Measurements from ENCODE around the gene RIOX2.

Gene RIOX2

DNA sequence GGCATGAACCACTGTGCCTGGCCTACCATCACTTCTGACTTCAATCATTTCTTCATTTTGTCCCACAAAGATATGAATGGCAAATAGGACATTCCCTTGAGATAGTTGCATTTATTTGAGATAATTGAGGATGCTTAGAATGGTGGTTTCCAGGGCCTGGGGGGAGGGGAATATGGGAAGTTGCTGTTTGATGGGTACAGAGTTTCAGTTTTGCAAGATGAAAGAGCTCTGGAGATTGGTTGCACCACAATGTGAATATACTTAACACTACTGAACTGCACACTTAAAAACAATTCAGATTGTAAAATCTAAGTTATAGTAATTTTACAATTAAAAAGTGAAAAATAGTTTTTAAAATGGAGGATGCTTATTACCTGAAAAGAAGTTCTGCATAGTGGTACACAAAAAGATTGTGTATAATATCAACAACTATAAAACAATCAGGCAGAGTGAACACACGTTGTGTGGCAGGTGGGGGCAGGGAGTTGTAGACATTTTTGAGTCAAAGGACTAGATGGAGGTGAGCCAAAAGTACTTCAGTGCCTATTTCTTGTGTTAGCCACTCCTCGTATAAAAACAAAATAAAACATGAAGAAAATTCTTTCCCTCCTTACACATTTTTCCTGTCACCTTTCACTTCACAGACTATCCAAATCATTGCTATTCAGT lies 18.5 kb upstream of the RIOX2 start:
- no peak for DNase-seq (ENCODE audit: low read depth in 1 of 2, low spot score in 1 of 2)

DNA sequence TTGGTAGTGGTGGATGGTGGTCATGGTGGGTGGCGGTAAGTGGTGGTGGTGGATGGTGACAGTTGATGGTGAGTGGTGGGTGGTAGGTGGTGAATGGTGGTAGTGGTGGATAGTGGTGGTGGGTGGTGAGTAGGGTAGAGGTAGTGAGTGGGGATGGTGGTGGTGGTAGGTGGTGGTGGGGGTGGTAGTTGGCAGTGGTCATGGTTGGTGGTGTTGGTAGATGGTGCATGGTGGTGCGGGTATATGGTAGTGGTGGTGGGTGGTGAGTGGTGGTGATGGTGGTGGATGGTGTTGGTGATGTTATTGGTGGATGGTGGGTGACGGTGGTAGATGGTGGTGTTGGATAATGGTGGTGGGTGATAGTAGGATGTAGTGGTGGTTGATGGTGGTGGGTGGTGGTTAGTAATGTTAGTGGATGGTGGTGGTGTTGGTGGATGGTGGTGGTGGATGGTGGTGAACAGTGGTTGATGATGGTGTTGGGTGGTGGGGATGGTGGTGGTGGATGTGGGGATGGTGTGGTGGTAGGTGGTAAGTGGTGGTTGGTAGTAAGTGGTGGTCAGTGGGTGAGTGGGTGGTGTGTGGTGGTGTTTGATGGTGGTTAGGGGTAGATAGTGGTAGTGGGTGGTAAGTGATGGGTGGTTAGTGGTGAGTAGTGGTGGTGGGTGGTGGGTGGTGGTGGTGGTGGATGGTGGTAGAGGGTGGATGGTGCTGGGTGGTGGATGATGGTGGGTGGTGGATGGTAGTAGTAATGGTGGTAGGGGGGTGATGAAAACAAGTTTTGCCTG lies 16.7 kb upstream of the RIOX2 start:
- no peak for DNase-seq (ENCODE audit: low read depth in 1 of 2, low spot score in 1 of 2)

DNA sequence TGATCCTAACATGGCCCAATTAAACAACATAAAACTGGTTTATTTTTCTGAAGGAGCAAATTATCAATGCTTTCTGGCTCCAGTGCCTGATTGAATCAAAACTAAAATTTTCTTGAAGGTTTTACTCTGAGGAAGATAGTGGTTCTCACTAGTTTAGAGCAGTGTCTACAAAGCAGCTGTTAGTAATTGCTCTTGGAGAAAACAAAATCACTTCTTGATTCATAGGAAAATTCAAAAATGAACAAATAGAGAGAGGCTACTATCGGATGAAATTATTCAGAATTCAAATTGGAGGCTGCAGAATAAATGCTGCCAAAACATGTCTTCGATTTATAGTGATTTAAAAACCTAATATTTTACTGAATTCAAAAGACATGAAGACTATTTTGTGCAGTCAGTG lies 15.1 kb upstream of the RIOX2 start:
- no peak for DNase-seq (ENCODE audit: low read depth in 1 of 2, low spot score in 1 of 2)

DNA sequence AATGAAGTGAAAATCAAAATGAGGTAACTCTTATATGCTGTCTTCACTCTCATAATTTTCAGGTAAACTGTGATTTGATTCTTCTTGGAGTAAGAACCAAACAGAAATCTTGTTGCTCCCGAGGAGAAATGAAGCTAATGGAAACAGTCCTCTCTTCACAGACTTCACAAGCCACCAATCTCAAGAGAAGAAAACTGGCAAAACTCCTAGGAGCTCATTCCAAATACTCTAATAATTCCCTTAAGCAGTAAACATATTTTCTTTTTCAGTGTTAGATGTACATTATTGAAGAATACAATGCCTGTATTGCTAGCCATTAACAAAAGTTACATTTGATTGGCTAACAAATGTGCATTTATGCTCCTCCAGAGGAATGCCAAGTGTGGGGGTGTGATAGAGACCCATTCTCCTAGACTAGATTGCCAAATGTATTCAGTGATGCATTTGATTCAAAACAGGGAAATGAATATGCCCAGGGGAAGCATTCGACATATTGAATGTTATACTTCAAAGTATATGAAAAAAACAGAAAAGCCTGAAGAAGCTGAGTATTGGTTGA lies 11.8 kb upstream of the RIOX2 start:
- no peak for DNase-seq (ENCODE audit: low read depth in 1 of 2, low spot score in 1 of 2)

DNA sequence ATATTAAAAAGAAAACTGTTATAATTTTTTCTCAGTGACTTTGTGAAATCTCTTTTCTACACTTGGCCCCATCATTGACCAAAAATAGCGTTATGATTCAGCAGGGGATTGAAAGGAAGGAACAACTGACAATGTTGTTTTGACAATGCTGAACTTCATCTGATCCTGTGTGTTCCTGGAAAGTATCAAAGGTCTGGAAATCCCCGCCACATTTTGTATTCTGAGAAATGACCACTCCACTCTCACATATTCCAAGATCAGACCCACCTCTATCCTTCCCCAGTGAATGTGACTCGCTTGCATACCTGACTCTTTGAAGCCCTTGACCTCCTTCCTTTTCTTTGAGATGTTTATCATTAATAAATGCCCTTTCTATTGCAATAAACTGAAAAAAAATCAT lies 9.7 kb upstream of the RIOX2 start:
- no peak for DNase-seq (ENCODE audit: low read depth in 1 of 2, low spot score in 1 of 2)

DNA sequence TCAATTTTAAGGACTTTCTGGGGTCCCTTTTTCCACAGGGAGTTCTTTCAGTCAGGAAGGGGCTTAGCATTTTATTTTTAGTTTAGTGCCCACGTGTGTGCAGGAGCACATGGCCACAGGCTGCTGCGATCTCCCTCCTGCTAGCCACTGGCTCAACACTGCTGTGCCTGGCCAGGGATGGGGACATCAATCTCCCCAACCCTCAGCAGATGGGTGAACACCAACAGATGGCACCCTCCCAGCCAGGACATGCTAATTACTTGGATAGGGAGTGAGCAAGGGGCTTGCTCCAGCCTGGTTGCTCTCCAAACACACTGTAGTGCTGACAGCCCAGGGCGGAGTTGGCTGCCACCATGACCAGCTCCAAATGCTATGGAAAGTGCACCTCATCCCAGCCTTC lies 7.4 kb upstream of the RIOX2 start:
- DNase-seq (ENCODE audit: low read depth in 1 of 2, low spot score in 1 of 2) = no peak

DNA sequence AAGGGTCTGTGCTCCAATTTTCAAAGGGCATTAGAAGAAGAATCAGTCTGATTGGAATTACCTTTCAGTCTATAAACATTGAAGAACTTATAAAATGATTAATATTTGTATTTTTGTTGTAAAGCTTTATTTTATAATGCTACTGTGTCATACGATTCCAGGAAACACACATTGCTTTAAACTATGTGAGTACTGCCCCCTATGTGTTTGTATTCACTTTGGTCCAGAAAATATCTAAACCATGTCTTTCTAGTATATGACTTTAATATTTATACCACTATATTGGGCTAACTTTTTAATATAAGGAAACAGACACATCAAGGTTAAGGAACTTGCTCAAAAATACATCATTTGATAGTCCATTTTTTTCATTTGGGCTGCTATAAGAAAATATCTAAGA lies 3.2 kb upstream of the RIOX2 start:
- no peak for DNase-seq (ENCODE audit: low read depth in 1 of 2, low spot score in 1 of 2)

DNA sequence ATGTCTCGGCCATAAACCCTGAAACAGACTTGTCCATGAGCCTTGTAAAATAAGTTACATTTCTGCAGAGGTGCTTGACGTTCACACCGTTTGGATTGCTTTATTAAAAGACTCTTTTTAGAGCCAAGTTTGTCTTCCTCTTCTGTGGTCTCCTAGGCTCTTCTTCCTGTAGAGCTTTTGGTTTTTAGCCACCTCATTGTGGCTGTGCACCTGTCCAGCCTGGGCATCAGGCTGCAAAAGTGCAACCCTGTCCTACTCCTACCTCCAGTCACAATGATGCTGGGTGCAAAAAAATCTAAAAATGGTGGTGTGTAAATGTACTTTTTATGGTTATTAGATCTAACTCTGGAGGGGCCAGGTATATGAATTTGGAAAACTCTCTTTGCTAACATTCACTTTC lies 2.8 kb upstream of the RIOX2 start:
- DNase-seq (ENCODE audit: low read depth in 1 of 2, low spot score in 1 of 2) = no peak

DNA sequence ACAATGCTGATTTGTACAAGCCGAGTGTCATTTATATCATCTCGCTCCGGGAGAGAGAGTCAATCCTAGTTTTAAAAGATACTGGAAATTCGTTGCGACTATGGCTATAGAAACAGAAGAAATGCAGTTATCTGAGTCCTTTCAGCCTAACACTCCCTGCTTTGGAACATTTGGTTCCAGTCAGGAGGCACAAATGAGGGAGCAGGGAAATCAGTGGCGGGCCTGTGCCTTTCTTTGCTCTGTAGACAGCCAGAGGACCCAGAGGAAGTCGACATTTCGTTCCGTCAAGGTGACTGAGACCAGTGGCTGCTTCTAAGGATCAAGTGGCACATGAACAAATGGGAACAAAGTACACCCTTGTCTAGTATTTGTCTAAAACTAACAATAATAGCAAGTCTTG lies 745 bp upstream of the RIOX2 start:
- no peak for DNase-seq (ENCODE audit: low read depth in 1 of 2, low spot score in 1 of 2)

DNA sequence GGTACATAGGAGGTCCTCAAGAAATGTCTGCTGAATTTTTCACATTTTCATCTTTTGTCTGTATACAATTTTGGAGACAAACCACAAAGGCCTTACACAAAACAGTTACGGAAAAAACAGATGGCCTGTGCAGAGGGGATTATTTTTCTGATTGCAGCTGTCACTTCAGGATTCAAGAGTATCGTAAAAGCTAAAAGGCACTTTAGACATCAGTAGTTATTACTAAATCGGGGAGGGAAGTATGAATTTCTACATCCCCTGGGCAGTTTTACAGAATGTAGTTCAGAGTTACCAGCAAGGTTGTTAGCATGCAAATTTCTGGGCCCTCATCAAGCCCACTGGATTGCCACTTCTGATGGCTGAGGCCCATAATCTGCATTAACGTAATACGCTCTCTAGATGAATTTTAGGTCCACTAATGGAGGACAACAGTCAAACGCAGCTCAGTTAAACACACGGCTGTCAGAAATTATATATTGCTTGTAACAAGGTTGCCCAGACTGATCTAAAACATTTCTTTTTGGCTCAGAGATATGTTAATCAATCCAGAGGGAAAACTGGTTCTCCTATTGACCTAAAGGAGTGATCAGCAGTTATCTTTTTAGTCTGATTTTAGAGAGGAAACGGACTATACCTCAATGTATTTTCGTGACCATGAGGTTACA lies 1.1 kb downstream of the RIOX2 start:
- no peak for DNase-seq (ENCODE audit: low read depth in 1 of 2, low spot score in 1 of 2)

DNA sequence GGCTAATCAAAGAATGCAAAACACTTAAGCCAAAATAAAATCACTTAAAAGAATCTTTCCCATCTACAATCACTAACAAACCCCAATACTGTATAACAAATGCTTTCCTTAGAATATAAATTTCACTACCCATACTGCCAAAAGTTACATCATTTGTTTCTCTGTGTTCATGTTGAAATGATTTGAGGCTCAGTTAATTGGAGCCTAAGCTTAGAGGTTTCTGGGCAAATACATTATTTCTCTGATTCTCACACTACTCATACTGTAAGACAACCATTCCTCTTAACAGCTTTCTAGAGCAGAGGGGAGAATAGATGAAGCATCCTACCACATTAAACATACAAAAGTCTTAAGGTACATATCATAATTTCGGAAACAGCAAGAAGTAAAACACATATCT lies 2.1 kb downstream of the RIOX2 start:
- no peak for DNase-seq (ENCODE audit: low read depth in 1 of 2, low spot score in 1 of 2)

DNA sequence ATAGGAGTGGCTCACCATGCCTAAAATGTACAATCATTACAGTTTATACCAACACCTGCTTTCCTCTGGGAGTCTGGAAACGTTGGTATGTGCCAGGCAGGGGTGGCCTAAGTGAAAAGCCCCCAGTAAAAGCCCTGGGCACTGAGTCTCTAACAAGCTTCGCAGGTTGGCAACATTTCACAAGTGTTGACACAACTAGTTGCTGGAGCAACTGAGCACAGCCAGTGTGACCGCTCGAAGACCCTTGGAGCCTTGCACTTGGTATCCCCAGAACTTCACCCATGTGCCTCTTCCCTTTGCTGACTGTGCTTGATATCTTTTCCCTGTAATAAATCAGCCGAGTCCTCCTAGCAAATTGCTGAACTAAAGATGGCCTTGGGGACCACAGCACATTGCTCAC lies 2.7 kb downstream of the RIOX2 start:
- no peak for DNase-seq (ENCODE audit: low read depth in 1 of 2, low spot score in 1 of 2)

DNA sequence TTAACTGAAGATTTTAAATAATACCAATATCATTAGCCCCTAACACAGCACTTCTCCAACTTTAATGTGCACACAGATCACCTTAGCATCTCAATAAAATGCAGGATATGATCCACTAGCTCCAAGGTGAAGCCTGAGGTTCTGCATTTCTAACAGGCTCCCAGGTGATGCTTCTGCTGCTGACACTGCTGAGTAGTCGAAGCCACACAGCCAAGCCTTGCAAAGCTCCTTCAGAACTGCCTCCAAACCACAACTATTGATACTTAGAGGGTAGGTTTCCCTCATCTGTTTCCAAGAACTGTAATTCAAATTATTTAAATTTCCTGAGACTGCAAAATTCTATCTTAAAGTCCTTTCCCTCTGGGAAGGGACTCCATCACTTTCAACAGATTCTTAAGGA lies 3.9 kb downstream of the RIOX2 start:
- DNase-seq (ENCODE audit: low read depth in 1 of 2, low spot score in 1 of 2) = no peak

DNA sequence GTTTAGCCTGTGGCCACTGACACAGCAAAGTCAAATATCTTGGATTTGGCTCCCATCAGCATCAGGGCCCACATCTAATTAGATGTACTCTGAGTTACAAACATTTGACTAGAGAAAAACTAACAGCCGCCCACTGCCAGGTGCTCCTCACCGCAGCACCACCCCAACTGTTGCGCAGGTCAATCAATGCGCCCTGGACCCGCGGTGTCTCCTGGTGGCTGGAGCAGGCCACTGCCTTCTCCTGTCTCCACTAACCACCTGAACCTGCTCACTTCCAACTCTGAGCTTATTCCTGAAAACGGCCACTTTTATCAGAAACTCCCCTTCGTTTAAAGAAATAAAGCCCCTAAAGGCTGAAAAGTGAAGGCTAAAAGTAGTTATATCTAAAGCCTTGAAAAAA lies 4.3 kb downstream of the RIOX2 start:
- DNase-seq (ENCODE audit: low read depth in 1 of 2, low spot score in 1 of 2) = no peak

DNA sequence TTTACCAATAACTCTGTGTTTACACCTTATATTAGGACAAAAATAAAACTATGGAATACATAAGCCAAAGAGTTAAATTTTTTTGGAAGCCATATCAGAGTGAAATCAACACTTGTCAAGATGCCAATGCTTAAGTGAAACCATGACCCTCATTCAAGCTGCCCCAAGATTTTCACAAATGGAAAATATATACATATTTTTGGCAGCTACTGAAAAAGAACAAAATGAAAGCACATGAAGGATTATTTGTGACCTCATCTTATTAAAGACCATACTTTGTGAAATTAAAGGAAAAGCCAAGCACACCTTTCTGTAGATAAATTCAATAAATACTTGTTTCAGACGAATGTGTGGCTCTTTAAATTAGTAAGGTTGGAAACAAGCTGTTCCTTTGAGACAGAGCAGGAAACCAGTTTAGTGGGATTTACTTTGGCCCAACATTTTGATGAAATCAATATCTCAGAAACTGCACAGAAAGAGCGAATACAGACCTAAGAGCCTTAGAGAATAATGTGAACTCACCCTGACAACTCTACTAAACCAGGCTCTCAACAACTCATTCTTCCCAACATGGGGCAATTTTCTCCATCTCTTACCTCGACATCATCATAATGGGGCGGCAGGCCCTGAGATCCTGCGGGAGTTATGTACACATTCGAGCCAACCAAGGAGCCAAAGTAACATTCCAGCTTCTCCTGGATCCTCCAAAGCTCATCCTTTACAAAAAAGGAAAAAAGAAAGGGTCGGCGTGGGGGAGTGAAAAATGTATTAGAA lies 11.1 kb downstream of the RIOX2 start:
- no peak for DNase-seq (ENCODE audit: low read depth in 1 of 2, low spot score in 1 of 2)

DNA sequence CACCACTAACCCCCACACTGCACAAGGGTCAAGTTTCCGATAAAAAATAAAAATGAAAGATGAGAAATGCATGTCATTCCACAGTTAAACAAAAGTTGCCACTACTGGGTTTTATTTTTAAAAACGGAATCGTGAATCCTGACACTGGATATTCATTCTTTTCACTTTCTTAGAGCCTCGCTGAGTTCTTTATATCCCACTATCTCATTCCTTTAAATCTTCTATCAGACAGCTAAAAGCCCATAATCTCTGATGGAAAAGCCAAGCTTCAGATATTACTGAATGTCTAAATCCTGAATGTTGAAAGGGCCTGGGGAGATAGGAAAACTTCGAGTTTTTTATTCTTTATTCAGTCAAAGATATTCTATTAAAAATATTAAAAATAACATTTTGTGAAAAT lies 11.7 kb downstream of the RIOX2 start:
- DNase-seq (ENCODE audit: low read depth in 1 of 2, low spot score in 1 of 2) = no peak

DNA sequence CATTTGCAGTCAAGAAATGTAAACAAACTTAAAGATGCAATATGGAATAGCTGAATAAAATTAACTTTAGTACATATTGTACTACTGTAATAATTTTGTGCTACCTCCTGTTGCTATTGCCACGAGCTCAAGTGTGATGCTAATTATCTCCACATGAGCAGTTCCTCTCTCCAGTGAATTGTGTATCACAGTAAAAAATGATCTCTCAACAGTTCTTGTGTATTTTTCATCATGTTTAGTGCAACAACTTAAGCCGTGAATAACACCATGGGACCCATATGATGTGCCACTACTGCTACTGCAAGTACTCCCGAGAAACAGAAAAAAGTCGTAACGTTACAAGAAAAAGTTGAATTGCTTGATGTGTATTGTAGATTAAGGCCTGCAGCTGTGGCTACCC lies 12.4 kb downstream of the RIOX2 start:
- no peak for DNase-seq (ENCODE audit: low read depth in 1 of 2, low spot score in 1 of 2)

DNA sequence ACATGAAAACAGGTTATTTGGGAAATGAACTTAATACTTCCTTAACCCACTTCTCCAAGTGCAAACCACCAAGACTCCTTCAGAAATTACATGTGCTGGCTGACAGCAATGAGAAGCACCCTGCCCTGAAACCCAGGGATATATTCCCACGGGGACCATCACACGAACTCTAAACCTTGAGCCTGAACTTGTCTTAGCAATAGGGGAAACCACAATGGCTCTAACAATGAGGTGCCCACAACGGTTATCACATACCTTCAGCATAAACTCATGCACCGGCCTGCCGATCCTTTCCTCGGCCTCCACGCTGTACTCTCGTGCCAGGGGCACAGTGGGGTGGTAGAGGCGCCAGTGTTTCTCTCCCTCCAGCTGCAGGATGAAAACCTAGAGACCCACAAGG lies 13.4 kb downstream of the RIOX2 start:
- DNase-seq (ENCODE audit: low read depth in 1 of 2, low spot score in 1 of 2) = no peak

DNA sequence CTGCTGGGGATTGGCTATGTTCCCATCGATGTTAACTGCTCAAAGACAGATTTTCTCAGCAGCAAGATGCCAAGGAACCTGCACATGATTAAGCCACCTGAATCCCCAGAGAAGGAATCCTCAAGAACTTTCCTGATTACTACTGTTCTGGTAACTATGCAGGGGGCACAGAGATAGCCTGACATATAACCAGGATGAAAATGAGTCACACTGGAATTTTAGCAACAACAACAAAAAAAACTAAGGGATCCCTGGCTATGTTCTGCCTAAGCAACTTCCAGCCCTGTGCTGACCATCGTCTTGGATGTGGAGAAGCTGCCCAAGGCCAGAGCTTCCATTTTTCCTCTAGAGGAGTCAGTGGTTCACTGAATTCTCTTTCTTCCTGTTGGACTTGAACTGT lies 13.8 kb downstream of the RIOX2 start:
- DNase-seq (ENCODE audit: low read depth in 1 of 2, low spot score in 1 of 2) = no peak

DNA sequence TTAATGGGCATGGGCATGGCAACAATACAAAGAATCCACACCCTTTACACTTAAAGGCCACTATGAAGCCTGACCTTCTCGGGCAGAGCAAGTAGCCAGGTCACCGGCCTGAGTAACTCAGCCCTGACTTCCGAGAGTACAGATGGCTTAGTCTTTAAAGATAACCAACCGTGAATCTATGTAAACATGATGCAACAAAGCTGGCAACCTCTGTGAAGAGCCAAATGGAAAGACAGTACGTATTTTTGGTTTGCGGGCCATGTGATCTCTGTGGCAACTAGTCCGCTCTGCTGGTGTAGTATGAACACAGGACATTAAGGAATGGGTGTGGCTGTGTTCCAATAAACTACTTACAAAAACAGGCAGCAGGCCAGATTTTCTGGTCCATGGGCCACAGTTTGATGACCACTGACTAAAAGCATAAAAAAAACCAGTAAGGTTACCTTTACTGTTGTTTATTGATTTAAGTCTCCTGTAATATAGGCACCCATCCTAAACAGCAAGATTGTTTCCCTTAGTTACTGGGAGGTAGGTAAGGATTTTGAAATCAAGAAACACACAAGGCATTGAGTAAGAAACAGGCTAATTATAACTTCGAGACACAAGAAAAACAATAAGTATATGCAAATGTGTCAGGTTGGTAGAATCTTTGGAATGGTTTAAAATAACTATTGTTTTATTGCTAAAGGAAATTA lies 14.5 kb downstream of the RIOX2 start:
- no peak for DNase-seq (ENCODE audit: low read depth in 1 of 2, low spot score in 1 of 2)

DNA sequence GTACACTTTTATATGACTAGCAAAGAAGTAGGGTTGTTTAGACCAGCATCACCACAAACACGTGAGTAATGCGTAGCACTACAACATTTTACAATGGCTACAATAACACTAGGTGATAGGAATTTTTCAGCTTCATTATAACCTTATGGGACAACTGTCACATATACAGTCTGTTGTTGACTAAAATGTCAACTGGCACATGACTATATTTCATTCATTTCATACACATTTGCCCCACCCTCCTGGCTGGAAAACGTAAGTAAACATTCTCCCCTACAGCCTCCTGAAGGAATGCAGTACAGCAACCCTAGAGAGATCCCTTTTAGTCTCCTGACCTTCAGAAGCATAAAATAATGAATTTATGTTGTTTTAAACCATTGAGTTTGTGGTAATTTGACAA lies 16.2 kb downstream of the RIOX2 start:
- DNase-seq (ENCODE audit: low read depth in 1 of 2, low spot score in 1 of 2) = no peak

All from activated CD4-positive, alpha-beta T cell treated with anti-CD3 and anti-CD28 coated beads, Interleukin-2, amount 50 U/mL, for 24 hours (primary cell).